ENCODE results near the gene CPAMD8.

- TF ChIP-seq EP300 (IDR thresholded peaks at IDR 0.05): no peak
- TF ChIP-seq, protein P1, sequence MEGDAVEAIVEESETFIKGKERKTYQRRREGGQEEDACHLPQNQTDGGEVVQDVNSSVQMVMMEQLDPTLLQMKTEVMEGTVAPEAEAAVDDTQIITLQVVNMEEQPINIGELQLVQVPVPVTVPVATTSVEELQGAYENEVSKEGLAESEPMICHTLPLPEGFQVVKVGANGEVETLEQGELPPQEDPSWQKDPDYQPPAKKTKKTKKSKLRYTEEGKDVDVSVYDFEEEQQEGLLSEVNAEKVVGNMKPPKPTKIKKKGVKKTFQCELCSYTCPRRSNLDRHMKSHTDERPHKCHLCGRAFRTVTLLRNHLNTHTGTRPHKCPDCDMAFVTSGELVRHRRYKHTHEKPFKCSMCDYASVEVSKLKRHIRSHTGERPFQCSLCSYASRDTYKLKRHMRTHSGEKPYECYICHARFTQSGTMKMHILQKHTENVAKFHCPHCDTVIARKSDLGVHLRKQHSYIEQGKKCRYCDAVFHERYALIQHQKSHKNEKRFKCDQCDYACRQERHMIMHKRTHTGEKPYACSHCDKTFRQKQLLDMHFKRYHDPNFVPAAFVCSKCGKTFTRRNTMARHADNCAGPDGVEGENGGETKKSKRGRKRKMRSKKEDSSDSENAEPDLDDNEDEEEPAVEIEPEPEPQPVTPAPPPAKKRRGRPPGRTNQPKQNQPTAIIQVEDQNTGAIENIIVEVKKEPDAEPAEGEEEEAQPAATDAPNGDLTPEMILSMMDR (IDR thresholded peaks at IDR 0.05): no peak
- TF ChIP-seq POLR2A (IDR thresholded peaks at IDR 0.05): no peak
Observed at GRCh38 chr19:16977306-16977705, 49.3 kb downstream of the CPAMD8 start.
